T-helper 2 cell treated with Interferon-gamma antibody and Interleukin-4, amounts not matched to agents 5 μg/mL and 100 μg/mL, for 36 hours (primary cell): ENCODE data around the gene POLE4.

Source experiments
- DNase-seq: peaks from one replicate; pipeline ENCODE4 v3.0.0; 2021; ENCODE audit warnings: low spot score
- H3K27ac Mint-ChIP-seq: one replicate; pipeline ENCODE4 v1.8.0; 2021; ENCODE audit warnings: mild to moderate bottlenecking, mixed read lengths
- H3K27me3 Mint-ChIP-seq: one replicate; pipeline ENCODE4 v1.8.0; 2021; ENCODE audit warnings: low read depth, mixed read lengths
- H3K36me3 Mint-ChIP-seq: one replicate; pipeline ENCODE4 v1.8.0; 2021; ENCODE audit warnings: low read depth, mixed read lengths
- H3K4me1 Mint-ChIP-seq: one replicate; pipeline ENCODE4 v1.8.0; 2021; ENCODE audit warnings: low read depth, mixed read lengths
- H3K4me3 Mint-ChIP-seq: one replicate; pipeline ENCODE4 v1.8.0; 2022; ENCODE audit warnings: mild to moderate bottlenecking, moderate library complexity, mixed read lengths
- H3K9me3 Mint-ChIP-seq: one replicate; pipeline ENCODE4 v1.8.0; 2021; ENCODE audit warnings: mixed read lengths

POLE4 gene

GRCh38 chr2:74951211-74951754, 7.2 kb upstream of the POLE4 start:
- no peak overlapping the region for H3K4me3 Mint-ChIP-seq

GRCh38 chr2:74952575-74952974, 5.9 kb upstream of the POLE4 start:
- no peak overlapping the region for H3K27ac Mint-ChIP-seq

More at GRCh38 chr2:74951211-74951754, 7.2 kb upstream of the POLE4 start:
- Mint-ChIP-seq H3K27ac (no peak overlapping the region), H3K9me3 (peaks cover 12% of the 10 kb centered on the region), H3K4me1 (peaks cover 26% of the 10 kb centered on the region), H3K27me3 (peaks cover 2% of the 10 kb centered on the region), H3K36me3 (peaks cover 24% of the 10 kb centered on the region)
- no peak for DNase-seq

GRCh38 chr2:74953796-74954499, 4.5 kb upstream of the POLE4 start:
- DNase-seq = no peak
- Mint-ChIP-seq H3K36me3 (peaks cover 30% of the 10 kb centered on the region), H3K4me1 (peaks cover 36% of the 10 kb centered on the region), H3K9me3 (peaks cover 13% of the 10 kb centered on the region), H3K4me3 (peak overlapping the region; percentile 10), H3K27me3 (peaks cover 2% of the 10 kb centered on the region), H3K27ac (peak overlapping the region; percentile 16)

More at GRCh38 chr2:74952575-74952974, 5.9 kb upstream of the POLE4 start:
- H3K4me3 Mint-ChIP-seq = no peak overlapping the region
- peaks cover 12% of the 10 kb centered on the region for H3K9me3 Mint-ChIP-seq
- H3K27me3 Mint-ChIP-seq = peaks cover 2% of the 10 kb centered on the region
- DNase-seq = no peak
- H3K4me1 Mint-ChIP-seq = peaks cover 29% of the 10 kb centered on the region
- peaks cover 27% of the 10 kb centered on the region for H3K36me3 Mint-ChIP-seq

- Mint-ChIP-seq H3K4me1 (peaks cover 38% of the 10 kb centered on the region), H3K27me3 (peaks cover 2% of the 10 kb centered on the region), H3K9me3 (peaks cover 11% of the 10 kb centered on the region), H3K27ac (peak overlapping the region; percentile 16), H3K4me3 (peak overlapping the region; percentile 10), H3K36me3 (peaks cover 31% of the 10 kb centered on the region)
- DNase-seq = no peak
Measured at GRCh38 chr2:74954500-74954874, 4.0 kb upstream of the POLE4 start.

GRCh38 chr2:74957886-74958273, 563 bp upstream of the POLE4 start:
- DNase-seq = no peak
- Mint-ChIP-seq H3K36me3 (peaks cover 44% of the 10 kb centered on the region), H3K27ac (peak overlapping the region; percentile 88), H3K27me3 (no peaks in the 10 kb centered on the region), H3K4me1 (peaks cover 51% of the 10 kb centered on the region), H3K9me3 (peaks cover 3% of the 10 kb centered on the region), H3K4me3 (peak overlapping the region; percentile 82)

- peak overlapping the region; percentile 84 for H3K27ac Mint-ChIP-seq
- H3K4me3 Mint-ChIP-seq = peak overlapping the region; percentile 82
- H3K4me1 Mint-ChIP-seq = peaks cover 44% of the 10 kb centered on the region
- DNase-seq = no peak
- H3K9me3 Mint-ChIP-seq = peaks cover 3% of the 10 kb centered on the region
- H3K36me3 Mint-ChIP-seq = peaks cover 47% of the 10 kb centered on the region
- H3K27me3 Mint-ChIP-seq = no peaks in the 10 kb centered on the region
Measured at GRCh38 chr2:74959106-74959751, 786 bp downstream of the POLE4 start.

- Mint-ChIP-seq H3K4me1 (peaks cover 11% of the 10 kb centered on the region), H3K36me3 (peaks cover 60% of the 10 kb centered on the region), H3K9me3 (peaks cover 32% of the 10 kb centered on the region), H3K4me3 (peak overlapping the region; percentile 0), H3K27me3 (no peaks in the 10 kb centered on the region), H3K27ac (peak overlapping the region; percentile 7)
- DNase-seq = no peak
Measured at GRCh38 chr2:74966887-74967286, 8.4 kb downstream of the POLE4 start.

- Mint-ChIP-seq H3K4me1 (no peaks in the 10 kb centered on the region), H3K27ac (no peak overlapping the region), H3K27me3 (no peaks in the 10 kb centered on the region), H3K36me3 (no peaks in the 10 kb centered on the region), H3K9me3 (no peaks in the 10 kb centered on the region), H3K4me3 (no peak overlapping the region)
- no peak for DNase-seq
Measured at GRCh38 chr2:74975016-74975415, 16.6 kb downstream of the POLE4 start.

- no peaks in the 10 kb centered on the region for H3K36me3 Mint-ChIP-seq
- no peak overlapping the region for H3K4me3 Mint-ChIP-seq
- H3K27ac Mint-ChIP-seq = no peak overlapping the region
- H3K4me1 Mint-ChIP-seq = no peaks in the 10 kb centered on the region
- H3K27me3 Mint-ChIP-seq = no peaks in the 10 kb centered on the region
- no peaks in the 10 kb centered on the region for H3K9me3 Mint-ChIP-seq
- no peak for DNase-seq
Measured at GRCh38 chr2:74979844-74980243, 21.4 kb downstream of the POLE4 start.

- Mint-ChIP-seq H3K27ac (no peak overlapping the region), H3K4me1 (no peaks in the 10 kb centered on the region), H3K27me3 (no peaks in the 10 kb centered on the region), H3K9me3 (no peaks in the 10 kb centered on the region), H3K4me3 (no peak overlapping the region), H3K36me3 (no peaks in the 10 kb centered on the region)
- DNase-seq = no peak
Measured at GRCh38 chr2:74982577-74982976, 24.1 kb downstream of the POLE4 start.

- no peak overlapping the region for H3K27ac Mint-ChIP-seq
- H3K27me3 Mint-ChIP-seq = no peaks in the 10 kb centered on the region
- no peaks in the 10 kb centered on the region for H3K4me1 Mint-ChIP-seq
- no peaks in the 10 kb centered on the region for H3K9me3 Mint-ChIP-seq
- no peaks in the 10 kb centered on the region for H3K36me3 Mint-ChIP-seq
- DNase-seq = no peak
- H3K4me3 Mint-ChIP-seq = no peak overlapping the region
Measured at GRCh38 chr2:74983631-74984392, 25.4 kb downstream of the POLE4 start.

GRCh38 chr2:74984947-74985637, 26.6 kb downstream of the POLE4 start:
- Mint-ChIP-seq H3K27ac (no peak overlapping the region), H3K9me3 (no peaks in the 10 kb centered on the region), H3K27me3 (no peaks in the 10 kb centered on the region), H3K36me3 (no peaks in the 10 kb centered on the region), H3K4me1 (no peaks in the 10 kb centered on the region), H3K4me3 (no peak overlapping the region)
- DNase-seq = no peak

GRCh38 chr2:74985978-74986609, 27.7 kb downstream of the POLE4 start:
- DNase-seq = no peak
- no peak overlapping the region for H3K27ac Mint-ChIP-seq
- H3K27me3 Mint-ChIP-seq = no peaks in the 10 kb centered on the region
- no peaks in the 10 kb centered on the region for H3K36me3 Mint-ChIP-seq
- no peak overlapping the region for H3K4me3 Mint-ChIP-seq
- no peaks in the 10 kb centered on the region for H3K9me3 Mint-ChIP-seq
- no peaks in the 10 kb centered on the region for H3K4me1 Mint-ChIP-seq
